ENCODE data around the gene PIGR. TPM values are rescaled to one million over a fixed set of nuclear protein-coding genes. Genes with fewer than 3 reads are reported as not detected.
A peak's percentile ranks its signal among the peaks of the same experiment; 100 is the strongest.

The PIGR gene, protein sequence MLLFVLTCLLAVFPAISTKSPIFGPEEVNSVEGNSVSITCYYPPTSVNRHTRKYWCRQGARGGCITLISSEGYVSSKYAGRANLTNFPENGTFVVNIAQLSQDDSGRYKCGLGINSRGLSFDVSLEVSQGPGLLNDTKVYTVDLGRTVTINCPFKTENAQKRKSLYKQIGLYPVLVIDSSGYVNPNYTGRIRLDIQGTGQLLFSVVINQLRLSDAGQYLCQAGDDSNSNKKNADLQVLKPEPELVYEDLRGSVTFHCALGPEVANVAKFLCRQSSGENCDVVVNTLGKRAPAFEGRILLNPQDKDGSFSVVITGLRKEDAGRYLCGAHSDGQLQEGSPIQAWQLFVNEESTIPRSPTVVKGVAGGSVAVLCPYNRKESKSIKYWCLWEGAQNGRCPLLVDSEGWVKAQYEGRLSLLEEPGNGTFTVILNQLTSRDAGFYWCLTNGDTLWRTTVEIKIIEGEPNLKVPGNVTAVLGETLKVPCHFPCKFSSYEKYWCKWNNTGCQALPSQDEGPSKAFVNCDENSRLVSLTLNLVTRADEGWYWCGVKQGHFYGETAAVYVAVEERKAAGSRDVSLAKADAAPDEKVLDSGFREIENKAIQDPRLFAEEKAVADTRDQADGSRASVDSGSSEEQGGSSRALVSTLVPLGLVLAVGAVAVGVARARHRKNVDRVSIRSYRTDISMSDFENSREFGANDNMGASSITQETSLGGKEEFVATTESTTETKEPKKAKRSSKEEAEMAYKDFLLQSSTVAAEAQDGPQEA
- polyA plus RNA-seq (ENCODE audit: insufficient read length in 4 of 4) = 1 to 10 TPM in 2 of 4 donors, under 1 TPM in 2; 0.46 to 2.6 (median 1.2) TPM

DNA sequence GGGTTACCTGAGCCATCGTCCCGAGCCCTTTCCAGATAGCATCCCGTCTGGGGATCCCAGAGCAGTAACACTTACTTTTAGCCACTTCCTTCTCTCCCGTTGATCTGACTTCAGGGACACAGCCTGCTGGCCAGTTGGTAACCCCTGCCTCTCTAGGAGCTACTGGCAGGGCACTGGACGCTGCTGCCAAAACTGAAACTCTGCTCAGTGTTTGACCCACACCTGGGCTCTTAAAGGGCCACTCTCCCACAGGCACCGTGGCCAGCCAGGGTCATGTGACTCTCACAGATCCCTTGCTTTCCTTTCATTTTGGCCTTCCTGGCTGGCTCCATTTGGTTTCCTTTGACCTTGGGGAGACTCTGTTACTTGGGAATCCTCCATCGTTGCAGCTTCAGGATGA lies at the start of gene PIGR:
PIGR (minus strand) TSS at position 206 of the 400 bp plus-strand sequence. CDS start 5,935 bp downstream, outside the sequence.
- DNase-seq (ENCODE audit: low read depth in 4 of 4, low spot score in 3 of 4) = no peak

DNA sequence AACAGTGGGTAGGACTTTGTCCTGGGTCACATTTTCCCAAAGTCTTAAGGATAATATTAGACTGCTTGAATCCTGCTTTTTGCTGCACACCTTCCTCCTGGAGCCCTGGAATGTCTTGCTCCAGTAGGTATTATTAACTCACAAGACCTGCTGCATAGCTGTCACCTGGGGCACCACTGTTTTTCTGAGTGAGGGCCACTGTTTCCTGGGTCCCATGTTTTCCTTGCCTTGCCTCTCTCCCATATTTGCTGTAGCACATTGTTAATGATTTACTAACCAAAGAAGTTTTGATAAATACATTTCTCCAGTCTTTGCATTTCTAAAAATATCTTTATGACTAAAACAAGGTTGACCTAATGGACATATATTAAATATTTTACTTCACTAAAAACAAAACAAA lies 46.5 kb upstream of the PIGR start:
- peak in 2 of 4 donors; percentile 22 to 37 for DNase-seq (ENCODE audit: low read depth in 4 of 4, low spot score in 3 of 4)

DNA sequence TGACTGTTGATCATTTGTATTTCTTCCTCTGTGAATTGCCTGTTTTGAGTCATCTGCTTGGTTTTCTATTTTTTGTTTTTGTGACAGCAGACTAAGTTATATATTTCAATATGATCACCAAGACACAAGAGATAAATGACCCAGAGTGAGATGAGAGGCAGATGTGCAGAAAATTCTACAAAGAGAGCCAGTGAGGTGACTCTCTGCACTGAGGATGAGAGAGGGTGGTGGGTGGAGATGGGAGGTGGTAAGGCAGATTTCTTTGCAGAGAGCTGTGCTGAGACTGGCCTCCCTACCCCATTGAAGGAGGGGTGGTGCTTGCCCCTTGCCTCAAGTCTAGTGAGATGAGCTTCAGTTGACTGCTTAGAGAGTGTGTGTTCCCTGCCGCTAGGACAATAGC lies 41.6 kb upstream of the PIGR start:
- DNase-seq (ENCODE audit: low read depth in 4 of 4, low spot score in 3 of 4) = no peak

DNA sequence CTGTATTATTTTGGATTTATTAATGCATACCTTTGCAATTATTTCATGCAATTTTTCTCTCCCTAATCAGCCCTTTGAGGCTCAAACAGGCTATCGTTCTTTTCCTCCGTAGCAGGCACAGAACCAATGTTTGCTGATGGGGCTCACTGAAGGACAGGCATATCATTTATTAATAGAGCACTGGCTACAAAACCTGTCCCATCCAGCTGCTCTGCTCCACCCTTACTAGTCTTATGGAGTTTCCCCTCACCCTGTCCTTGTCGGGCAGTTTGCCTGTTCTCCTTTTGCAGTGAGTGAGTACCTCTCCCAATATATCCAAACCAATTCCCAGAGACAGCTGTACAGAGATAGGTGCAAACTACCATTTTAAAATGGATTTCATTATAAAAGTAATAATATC lies 40.6 kb upstream of the PIGR start:
- no peak for DNase-seq (ENCODE audit: low read depth in 4 of 4, low spot score in 3 of 4)

DNA sequence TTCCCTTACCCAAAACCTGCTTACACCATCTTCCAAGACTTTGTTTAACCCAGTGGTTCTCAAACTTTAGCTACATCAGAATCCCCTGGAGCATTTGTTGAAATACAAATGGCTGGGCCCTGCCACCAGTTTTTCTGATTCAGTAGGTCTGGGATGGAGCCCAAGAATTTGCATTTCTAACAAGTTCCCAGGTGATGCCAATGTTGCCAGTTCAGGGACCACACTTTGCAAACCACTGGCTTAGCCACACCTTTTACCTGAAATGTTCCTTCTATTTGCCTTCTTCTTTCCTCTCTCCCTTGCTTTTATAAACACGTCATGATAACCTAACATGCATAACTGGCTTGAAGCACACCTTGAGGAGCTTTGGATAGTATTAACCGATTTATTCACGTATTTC lies 40.1 kb upstream of the PIGR start:
- DNase-seq (ENCODE audit: low read depth in 4 of 4, low spot score in 3 of 4) = no peak

DNA sequence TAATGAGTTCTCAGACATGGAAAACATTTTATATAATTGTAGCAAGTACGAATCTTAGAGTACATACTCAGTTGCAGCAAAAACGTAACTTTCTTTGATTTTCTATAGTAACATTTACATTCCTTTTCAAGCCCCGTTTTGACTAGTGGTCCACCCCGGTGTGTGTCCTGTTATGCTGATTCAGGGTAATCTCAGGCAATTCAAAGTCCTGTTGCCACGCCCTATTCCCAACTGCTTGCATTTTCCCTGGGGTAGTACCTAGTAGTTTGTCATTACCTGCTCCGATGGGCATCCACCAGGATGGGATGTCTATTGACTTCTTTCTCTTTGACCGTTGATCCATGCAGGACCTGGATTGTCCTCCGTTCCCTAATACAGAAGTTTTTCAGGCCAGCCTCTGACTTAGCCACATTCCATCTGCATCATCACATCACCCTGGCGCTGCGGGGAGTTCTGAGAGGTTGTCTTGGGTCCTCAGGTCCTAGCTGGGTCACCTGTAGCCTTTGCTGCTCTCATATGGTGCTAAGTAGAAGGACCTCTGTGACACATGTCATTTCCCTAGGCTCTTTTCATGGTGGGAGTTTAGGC lies 39.0 kb upstream of the PIGR start:
- DNase-seq (ENCODE audit: low read depth in 4 of 4, low spot score in 3 of 4) = no peak

DNA sequence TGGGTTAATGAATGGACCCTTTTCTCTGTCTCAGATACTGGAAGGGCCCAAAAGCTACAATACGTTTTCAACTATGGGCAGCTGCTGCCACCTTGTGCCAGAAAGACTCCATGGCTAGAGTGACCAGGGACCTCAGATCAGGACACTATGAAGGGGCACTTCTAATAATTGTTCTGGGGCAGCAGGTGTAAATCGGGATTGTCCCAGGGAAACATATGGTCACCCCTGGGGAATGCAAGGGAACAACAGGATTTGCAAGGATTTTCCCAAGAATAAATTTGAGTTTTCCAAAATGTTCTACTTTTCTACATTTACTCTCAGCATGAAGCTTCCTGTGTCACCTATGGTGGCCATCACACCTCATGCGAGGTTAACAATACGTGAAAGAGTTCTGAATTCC lies 36.0 kb upstream of the PIGR start:
- peak in 2 of 4 donors; percentile 18 to 29 for DNase-seq (ENCODE audit: low read depth in 4 of 4, low spot score in 3 of 4)

DNA sequence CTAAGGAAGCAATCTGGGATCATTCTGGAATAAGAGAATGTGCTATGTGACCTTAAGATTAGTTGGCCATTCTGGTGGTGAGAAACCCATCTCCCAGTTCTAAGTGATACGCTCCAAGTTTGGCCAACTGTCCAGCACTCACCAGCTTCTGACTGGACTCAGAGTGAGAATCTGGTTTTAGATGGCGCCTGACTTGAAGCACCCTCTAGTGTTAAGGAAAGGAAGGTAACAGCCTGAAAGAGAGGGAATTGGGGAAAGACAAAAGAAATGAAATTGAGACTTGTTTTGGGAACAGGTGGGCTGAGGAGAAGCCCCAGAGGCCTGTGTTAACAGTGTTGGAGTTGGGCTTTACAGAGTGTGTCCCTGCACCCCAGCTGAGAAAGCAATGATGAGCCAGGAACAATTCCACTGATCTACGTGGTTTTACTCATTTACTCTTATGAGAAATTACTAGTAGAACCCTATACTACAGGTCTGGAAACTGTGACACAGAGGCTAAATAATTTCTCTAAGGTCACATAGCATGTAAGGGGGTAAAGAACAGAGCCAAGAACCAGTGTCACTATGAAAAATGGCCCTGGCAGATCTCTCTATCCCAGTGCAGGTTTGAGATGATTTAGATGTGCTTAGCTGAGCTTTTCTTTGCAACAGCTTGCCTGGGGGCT lies 33.2 kb upstream of the PIGR start:
- DNase-seq (ENCODE audit: low read depth in 4 of 4, low spot score in 3 of 4) = no peak

DNA sequence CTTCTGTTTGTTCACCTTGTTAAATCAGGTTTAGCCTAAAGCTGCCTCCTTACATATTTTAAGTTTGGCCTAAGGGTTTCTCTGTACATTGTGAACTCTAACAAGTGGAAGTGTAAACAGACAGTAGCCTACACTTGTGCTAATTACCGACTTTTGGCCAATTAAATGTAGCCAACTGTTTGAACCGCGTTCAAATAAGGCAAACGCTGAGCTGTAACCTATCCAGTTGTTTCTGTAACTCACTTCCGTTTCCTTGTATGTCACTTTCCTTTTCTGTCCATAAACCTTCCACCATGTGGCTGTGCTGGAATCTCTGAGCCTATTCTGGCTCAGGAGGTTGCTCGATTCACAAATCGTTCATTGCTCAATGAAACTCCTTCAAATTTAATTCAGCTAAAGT lies 32.0 kb upstream of the PIGR start:
- DNase-seq (ENCODE audit: low read depth in 4 of 4, low spot score in 3 of 4) = no peak

DNA sequence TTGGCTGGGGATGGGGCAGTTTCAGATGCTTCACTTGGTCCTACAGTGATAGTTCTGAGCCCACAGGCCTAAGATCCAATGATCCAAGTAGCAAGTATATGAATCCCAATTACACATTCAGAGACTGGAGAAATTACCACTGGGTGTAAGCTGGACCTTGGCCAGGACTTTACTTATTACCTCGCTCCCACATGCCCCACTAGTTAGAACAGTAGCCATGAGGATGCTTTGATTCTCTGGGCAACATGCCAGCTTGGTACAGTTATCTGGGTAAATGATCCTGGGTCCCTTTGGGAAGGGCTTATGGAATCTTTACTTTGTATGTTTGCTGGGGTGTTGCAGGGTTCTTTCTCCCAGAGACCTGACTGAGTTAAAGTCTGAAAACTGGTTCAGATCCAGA lies 29.0 kb upstream of the PIGR start:
- DNase-seq (ENCODE audit: low read depth in 4 of 4, low spot score in 3 of 4) = no peak

DNA sequence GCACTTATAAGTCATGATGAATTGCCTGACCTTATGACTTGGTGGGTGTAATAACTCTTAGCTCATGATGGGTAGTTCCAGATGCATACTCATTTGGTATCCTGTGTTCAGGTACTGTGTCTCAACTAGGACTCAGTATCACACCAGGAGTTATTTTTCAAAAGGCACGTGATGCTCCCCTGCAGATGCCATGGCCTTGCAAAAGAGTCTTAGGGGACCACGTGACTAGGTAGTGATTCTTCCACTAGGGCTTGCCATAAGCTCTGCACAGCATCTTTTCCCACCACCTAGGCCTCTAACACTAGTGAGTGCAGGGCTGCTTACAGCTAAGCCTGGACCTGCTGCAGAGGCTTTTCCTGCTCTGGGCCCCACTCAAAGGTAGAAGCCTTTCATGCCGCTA lies 27.9 kb upstream of the PIGR start:
- DNase-seq (ENCODE audit: low read depth in 4 of 4, low spot score in 3 of 4) = no peak

DNA sequence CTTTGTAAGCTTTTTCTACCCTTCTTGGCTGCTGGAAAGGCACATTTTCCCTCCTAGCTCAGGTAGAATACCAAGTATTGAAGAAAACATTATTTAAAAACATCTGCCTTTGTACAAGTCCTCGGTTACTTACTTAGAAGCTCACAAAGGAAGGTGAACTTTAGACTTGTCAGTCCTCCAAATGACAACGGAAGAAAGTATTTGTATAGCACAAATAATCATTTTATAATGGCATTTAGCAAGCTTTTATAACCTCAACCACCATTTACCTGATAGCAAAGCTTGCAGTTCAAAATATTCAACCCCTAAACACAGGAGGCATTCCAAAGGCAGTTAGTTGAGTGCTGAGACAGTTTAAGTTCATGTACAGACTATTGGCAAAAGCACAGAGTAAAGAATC lies 26.5 kb upstream of the PIGR start:
- DNase-seq (ENCODE audit: low read depth in 4 of 4, low spot score in 3 of 4) = no peak

DNA sequence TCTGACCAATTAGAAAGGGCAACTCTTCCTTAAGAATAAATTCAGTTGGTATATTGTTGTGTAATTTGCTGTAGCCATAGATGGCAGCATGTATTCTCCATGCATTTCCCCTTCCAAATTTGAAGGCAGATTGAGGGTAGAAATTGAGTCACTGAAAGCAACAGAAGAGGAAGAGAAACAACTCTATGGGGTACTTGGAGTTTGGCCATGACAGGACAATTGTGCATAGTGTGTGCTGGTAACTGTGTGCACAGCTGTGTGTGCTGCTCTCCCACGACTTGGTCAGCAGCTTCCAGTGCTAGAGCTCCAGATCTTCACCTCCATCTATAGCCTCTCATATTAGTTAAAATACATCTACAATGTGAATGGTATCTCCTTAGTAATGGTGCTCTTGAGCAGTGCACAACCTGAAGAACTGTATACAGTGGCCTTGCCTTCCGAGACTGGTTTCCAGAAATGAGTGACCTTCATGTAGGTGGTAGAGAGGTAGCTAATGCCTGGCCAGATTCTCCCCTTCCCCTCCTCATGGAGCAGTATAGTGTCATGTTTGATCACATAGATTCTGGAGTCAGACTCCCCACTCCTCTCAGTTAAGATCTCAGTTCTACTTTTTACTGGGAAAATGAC lies 24.9 kb upstream of the PIGR start:
- DNase-seq (ENCODE audit: low read depth in 4 of 4, low spot score in 3 of 4) = no peak

DNA sequence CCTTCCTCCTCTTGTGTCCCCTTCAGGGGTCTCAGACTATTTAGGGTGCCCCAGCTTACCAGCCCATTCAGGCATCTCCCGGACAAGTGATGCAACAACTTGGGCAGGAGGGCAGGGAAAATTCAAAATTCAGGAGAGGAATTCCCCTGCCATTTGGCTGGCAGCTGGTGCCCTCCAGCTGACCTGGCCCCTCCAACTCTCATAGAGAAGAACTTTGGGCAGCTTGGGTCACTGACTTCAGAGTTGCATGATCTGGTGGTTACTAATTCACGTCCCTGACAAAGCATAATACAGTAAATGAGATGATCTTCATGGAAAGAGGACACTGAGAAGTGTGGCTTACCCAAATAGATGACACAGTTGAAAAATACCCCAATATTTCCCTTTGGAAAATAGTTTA lies 24.2 kb upstream of the PIGR start, which contains the start of gene FCAMR:
FCAMR (minus strand) TSS at position 15 of the 400 bp plus-strand sequence. CDS start 335 bp downstream, outside the sequence.
- no peak for DNase-seq (ENCODE audit: low read depth in 4 of 4, low spot score in 3 of 4)

DNA sequence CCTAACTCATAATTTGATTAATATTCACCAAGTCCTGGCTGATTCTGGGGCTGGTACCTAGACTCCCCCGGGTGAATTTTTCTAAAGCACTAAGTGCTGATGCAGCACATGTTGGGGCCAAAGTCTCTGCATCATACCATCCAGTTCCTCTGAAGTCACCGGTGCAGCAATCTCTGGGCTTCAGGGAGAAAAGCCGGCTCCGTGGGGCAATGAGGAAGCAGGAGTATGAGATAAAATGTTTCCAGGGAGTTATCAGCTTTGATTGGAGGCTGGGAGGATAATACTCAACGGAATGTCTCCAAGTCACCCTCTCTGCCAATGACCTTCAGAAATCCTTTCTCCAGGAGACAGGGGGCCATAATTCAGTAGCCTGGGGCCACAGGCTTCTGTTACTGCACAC lies 22.8 kb upstream of the PIGR start:
- no peak for DNase-seq (ENCODE audit: low read depth in 4 of 4, low spot score in 3 of 4)

DNA sequence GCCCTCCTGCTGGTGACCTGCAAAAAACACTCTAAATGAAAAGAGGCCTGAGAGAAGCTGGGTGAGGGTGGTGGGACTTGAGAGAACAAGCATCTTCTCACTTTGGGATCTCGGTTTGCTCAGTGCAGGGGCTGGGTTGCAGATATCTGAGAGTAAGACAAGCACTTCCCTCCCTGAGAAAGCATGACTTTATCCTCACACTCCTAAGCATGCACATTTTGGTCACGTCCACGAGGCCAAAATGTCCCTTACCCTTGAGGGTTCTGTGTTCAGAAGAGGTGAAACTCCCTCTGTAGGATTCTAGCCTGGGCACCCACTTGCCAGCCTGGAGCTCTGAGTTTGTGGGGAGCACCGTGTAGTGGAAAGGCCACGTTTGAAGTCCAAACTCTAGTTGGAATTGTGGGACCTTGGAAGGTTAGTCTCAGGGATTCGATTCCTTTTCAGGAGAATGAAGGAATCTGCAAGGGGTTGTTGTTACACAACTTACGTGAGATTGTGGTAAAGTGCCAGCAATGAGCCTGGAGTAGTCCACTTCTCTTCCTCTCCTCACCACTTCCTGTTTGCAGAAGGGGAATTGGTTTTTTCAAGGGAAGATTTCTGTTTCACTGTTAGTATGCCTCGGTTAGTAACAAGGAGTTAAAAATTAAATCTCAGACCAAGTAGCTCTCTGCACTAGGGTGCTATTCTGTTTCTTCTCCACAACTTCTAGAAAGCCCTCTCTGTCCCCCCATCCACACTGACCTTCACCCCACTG lies 21.0 kb upstream of the PIGR start:
- DNase-seq (ENCODE audit: low read depth in 4 of 4, low spot score in 3 of 4) = no peak

DNA sequence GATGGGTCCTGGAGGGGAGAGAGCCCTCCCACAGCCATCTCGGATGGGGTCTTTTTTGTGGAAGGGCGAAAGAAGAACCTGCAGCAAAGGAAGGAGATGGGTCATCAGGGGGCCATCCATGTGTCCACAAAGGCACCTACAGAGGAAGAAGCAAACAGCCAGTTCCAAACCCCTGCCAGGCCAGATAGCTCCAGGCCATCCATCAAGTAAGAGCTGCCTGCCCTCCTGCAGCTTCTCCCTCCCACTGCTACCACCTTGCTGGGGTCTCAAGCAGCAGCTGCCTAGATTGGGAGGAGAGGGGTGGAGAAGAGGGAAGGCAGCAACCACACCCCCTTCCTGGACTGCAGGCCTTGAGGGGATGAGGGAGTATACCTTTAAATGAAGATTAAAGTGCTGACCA lies 19.5 kb upstream of the PIGR start:
- DNase-seq (ENCODE audit: low read depth in 4 of 4, low spot score in 3 of 4) = no peak

DNA sequence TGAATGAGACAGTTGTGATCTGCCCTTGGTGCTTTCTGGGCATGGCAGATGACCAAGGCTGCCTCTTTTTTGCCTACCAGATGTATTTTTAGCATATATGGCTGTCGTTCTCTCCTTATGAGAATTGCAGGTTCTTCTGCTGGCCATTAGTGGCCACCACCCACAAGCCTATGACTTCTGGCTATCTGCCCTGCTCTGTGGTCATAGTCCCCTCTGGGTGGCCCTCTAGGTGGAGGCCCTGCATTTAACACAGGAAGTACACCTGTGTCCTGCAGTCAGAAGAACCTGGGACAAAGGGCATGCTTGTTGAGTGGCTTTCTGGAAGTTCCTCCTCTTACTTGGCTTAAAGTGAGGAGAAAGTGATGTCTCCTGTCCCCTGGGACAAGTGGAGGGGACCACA lies 17.5 kb upstream of the PIGR start:
- DNase-seq (ENCODE audit: low read depth in 4 of 4, low spot score in 3 of 4) = no peak

DNA sequence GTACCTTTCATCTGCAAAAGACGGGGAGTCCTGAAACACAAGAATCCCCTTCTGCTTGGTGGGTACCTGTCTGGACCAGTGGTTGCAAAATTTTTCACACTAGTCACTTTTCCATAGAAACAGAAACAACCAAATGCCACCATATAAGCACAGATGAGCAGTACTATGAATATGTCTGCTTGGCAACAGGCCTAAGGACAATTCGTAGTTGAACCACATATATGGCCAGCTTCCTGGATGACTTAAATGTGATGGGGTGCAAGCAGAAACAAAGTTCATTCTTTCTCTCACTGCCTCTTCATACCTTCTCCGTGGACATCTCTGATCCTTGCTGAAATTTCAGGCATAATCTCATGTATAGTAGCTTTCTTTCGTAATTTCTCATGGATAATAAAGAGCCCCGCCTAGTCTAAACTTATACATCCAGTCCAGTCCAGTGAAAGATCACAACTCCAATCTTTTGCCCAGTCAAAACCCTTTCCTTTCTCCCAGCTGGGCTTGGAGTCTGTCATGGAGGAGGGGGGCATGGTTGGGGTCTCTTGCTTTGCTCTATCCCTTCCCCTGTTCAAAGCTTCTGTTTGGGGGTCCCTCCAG lies 16.9 kb upstream of the PIGR start:
- no peak for DNase-seq (ENCODE audit: low read depth in 4 of 4, low spot score in 3 of 4)

All from left renal pelvis (tissue), 4 donors.